Measurements from ENCODE around the gene KRTAP10-3.
A peak's percentile ranks its signal among the peaks of the same experiment; 100 is the strongest.

Gene KRTAP10-3, protein sequence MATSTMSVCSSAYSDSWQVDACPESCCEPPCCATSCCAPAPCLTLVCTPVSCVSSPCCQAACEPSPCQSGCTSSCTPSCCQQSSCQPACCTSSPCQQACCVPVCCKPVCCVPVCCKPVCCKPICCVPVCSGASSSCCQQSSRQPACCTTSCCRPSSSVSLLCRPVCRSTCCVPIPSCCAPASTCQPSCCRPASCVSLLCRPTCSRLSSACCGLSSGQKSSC

GRCh38 chr21:44558695-44559094 lies at the start of gene KRTAP10-3:
Gene KRTAP10-3, minus strand, starts transcription at chr21:44558795. Its CDS starts 80 bp downstream, at chr21:44558715.
- no peak for DNase-seq

DNA sequence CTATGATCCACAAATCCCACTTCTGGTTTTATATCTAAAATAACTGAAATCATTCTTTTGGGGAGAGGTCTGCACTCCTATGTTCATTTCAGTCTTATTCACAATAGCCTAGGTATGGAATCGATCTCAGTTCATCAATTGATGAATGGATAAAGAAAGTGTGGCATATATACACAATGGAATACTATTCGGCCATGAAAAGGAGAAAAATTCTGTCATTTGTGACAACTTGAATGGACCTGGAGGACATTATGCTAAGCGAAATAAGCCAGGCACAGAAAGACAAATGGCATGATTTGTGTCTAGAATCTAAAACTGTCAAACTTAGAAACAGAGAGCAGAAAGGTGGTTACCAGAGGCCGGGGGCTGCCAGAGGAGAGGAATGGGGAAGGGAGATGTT lies 47.9 kb upstream of the KRTAP10-3 start:
- DNase-seq, result no peak

- DNase-seq, result no peak
Measured at GRCh38 chr21:44603911-44604310, 45.3 kb upstream of the KRTAP10-3 start.

DNA sequence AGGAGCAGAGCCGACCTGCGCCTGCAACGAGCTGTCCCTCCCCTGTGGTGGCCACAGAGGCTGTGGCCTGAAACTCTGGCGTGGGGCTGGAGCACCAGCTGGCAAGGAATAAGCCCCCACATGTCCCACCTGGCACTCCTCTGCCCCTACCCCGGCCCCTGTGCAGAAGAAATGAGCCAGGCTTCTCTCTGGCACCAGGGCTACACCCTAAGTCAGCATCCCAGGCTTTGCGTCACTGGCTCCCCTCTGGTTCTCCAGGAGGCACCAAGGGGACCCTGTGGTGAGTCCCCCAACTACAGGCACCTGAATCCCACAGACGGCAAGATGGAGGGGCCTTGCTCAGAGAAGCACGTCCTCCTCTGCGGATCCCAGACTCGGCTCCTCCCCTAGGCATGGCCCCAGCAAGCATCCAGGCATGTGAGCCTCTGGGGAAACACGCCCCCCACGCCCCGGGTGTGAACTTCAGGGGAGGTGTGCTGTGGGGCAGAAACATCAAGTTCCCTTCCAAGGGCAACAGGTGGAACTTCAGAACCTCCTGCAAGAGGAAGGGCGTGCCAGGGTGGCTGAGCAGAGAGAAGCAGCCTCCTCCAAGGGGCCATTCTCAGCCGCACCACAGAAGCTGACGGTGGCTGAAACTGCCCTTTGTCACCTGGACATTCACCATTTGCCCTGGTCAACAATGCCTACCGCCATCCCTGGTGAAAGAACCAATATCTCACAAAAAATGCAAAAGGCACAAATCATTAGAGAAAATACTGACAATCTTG lies 44.7 kb upstream of the KRTAP10-3 start:
- no peak for DNase-seq

DNA sequence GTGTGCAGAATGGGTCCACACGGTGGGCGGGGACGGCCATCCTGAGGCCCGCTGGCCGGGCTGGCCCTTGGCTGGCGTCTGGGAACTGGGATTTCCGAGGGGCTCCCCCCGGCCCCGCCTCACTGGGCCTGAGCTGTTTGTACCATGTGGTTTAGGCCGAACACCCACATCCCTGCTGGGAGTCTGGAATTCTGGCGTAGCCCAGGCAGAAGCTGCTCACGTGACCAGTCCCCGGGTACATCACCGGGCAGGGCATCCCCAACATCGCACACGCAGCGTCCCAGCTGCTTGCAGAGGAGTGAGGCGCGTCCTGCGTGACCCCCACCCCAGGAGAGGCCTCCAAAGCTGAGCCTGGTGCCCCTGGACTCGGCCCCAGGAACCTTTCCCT lies 43.9 kb upstream of the KRTAP10-3 start:
- DNase-seq, result no peak

DNA sequence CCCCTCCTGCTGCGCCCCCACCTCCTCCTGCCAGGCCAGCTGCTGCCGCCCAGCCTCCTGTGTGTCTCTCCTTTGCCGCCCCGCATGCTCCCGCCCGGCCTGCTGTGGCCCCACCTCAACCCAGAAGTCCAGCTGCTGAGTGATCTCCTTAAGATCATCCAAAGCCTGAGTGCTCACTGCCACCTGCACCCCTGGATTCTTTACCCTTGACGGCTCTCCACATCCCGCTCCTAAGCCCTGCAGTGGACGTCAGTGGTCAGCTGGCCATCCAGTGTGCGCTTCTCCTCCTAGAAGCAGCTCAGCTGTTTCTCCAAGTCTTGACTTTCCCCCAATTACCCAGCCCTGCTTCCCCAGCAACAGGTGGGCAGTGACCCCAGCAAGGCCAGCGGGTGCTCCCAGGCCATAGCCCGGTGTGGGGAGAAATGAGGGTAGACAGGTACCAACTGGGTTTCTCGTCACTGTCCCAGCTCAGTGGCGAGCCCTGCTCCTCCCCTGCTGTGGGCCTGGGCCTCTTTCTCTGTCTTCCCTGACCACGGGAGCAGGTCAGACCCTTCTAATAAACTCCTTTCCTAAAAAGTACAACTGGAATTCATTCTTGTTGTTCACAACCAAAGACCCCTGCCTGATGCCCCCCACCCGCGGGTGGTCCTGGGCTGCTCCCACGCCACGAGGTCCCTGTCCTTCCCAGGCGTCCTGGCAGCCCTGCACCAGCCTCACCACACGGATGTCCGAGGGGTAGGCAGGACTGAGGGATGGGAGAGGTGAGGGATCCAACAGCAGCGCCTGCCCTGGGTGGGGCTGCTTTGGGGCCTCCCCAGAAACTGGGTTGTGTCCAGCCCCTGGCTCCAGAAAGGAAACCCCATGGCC lies 43.2 kb upstream of the KRTAP10-3 start:
- DNase-seq, result no peak

DNA sequence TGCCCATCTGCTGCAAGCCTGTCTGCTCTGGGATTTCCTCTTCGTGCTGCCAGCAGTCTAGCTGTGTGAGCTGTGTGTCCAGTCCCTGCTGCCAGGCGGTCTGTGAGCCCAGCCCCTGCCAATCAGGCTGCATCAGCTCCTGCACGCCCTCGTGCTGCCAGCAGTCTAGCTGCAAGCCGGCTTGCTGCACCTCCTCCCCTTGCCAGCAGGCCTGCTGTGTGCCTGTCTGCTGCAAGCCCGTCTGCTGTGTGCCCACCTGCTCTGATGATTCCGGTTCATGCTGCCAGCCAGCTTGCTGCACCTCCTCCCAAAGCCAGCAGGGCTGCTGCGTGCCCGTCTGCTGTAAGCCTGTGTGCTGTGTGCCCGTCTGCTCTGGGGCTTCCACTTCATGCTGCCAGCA lies 42.5 kb upstream of the KRTAP10-3 start:
- peak; percentile 44 for DNase-seq

DNA sequence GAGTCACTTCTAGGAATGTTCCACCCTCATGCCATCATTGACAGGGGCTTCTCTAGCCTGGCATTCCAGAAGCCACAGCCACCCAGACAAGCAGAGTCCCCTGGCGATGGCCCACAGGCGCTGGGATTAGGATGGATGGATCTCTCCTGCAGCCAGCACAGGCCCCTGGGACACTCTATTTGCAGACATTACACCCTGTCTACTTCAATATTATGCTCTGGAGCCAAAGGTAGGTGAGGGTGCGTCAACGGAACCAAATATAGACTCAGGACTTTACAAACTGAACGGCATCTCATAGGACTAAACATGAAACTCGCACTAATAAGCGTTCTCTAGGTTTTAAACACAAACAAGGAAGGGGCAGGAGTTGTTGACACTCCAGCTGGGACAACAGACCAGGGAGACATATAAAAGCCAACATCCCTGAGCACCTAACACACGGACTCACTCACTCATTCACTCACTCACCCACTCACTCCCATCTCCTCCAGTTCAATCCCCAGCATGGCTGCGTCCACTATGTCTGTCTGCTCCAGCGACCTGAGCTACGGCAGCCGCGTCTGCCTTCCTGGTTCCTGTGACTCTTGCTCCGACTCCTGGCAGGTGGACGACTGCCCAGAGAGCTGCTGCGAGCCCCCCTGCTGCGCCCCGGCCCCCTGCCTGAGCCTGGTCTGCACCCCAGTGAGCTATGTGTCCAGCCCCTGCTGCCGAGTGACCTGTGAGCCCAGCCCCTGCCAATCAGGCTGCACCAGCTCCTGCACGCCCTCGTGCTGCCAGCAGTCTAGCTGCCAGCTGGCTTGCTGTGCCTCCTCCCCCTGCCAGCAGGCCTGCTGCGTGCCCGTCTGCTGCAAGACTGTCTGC lies 41.8 kb upstream of the KRTAP10-3 start, which contains the start of gene KRTAP10-7:
Gene KRTAP10-7, plus strand, starts transcription at position 480 of the 861 bp plus-strand sequence. Its CDS starts 25 bp downstream, at position 505.
- peak; percentile 21 for DNase-seq

- no peak for DNase-seq
Measured at GRCh38 chr21:44599264-44600029, 40.9 kb upstream of the KRTAP10-3 start.

- DNase-seq, result no peak
Measured at GRCh38 chr21:44598061-44598460, 39.5 kb upstream of the KRTAP10-3 start.

DNA sequence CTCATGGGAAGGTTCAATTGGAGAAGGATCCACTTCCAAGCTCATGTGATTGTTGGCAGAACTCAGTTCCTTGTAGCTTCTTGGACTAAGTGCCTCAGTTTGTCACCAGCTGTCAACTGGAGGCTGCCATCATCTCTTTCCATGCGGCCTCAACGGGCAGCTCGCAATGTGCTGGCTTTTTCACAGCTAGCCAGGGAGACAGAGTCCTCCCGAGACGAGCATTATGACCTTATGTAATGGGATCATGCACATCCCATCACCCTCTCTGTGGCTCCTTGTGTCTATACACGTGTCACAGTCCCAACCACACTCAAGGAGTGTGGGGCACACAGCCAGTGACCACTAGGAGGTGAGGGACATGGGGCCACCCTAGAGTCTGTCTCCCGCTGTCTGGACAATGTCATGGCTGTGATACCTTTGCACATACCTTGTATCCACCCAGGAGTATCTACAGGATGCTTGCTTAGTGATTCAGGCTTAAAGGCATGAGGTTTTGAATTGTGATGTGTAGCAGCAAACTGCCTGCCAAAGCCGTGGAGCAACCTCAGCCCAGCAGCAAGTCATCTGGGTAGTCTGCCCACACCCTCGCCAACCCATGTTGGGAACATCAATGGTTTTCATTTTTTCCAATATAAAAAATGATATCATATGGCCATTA lies 37.6 kb upstream of the KRTAP10-3 start:
- peak; percentile 8 for DNase-seq

DNA sequence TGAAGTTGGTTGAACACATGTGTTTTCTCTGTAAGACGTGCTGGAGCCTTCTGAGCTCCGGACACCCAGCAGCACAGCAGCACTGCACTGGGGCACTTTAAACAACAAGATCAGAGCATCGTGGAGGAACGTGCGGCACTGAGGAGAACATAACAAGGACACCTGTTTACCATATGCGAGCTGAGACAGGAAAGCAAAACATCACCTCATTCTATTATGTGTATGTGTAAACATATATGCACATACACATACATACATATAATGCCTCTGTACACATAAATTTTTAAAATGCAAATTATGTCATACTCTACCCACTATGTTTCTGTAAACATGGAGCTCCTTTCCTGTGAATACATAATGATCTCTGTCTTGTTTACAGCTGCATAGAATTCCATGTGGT lies 36.9 kb upstream of the KRTAP10-3 start:
- no peak for DNase-seq

DNA sequence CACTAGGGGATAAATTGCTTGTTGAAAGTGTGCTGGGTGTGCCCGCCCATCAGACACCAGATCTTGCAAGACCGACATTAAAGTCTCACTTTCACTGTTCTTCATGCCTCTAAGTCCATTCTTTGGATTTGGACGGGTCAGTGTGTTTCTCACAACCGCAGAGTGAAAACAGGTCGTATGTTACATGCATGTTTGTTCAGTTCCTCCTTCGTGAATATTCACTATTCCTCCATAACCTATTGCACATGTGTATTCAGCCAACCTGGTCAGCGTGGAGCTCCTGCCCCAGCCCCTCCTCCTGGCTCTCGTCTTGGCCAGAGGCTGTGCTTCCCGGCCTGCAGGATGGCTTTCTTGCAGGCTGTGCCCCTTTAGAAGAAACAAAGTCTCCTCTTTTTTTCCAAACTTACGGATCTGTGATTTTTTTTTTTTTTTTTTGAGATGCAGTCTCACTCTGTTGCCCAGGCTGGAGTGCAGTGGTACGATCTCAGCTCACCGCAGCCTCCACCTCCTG lies 35.9 kb upstream of the KRTAP10-3 start:
- DNase-seq, result no peak

GRCh38 chr21:44593598-44594405 lies 35.2 kb upstream of the KRTAP10-3 start:
- peak; percentile 60 for DNase-seq

- peak; percentile 48 for DNase-seq
Measured at GRCh38 chr21:44592446-44593311, 34.1 kb upstream of the KRTAP10-3 start, which contains the start of gene KRTAP10-6. Gene KRTAP10-6, minus strand, starts transcription at chr21:44592505. Its CDS starts 21 bp downstream, at chr21:44592484.

DNA sequence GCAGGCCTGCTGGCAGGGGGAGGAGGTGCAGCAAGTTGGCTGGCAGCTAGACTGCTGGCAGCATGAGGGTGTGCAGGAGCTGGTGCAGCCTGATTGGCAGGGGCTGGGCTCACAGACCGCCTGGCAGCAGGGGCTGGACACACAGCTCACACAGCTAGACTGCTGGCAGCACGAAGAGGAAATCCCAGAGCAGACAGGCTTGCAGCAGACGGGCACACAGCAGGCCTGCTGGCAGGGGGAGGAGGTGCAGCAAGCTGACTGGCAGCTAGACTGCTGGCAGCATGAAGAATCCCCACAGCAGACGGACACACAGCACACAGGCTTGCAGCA lies 33.2 kb upstream of the KRTAP10-3 start:
- peak; percentile 28 for DNase-seq

GRCh38 chr21:44590897-44591800 lies 32.6 kb upstream of the KRTAP10-3 start:
- DNase-seq, result peak; percentile 26

DNA sequence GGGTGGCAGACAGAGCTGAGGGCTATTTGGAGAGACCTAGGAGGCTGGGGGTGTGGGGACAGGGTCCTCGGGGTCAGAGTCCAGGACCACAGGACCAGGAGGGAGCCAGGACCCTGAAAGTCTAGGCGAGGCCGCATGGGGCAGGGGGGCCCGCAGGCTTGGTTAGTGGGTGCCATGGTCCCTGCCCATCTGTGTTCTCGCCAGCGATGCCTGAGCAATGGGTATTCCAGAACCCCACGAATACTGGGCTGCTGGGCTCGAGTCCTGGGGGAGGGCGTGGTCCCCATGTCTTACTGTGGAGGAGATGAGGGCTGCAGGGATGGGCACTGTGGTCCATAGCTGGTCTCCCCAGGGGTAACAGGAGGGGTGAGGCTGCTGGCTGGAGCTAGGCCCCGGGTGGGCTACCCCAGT lies 31.7 kb upstream of the KRTAP10-3 start:
- no peak for DNase-seq
